Epithelial cell of esophagus (primary cell): ENCODE results near the gene MUC12.

Source experiments
- DNase-seq: peaks from one replicate; pipeline ENCODE4 v3.0.0; 2010; ENCODE audit warnings: low read depth
- H3K4me3 ChIP-seq: 2 replicates; pipeline ENCODE4 v1.5.1; 2011; ENCODE audit warnings: mild to moderate bottlenecking, low read length, control low read depth
- CTCF ChIP-seq: IDR thresholded peaks from 2 replicates; pipeline ENCODE4 v1.5.1; 2011; ENCODE audit warnings: low read depth, mild to moderate bottlenecking, low read length, control low read depth, inconsistent platforms; ENCODE audit not compliant: insufficient read depth; ENCODE audit errors: missing control alignments

The MUC12 gene

GRCh38 chr7:100942045-100942774, 27.2 kb upstream of the MUC12 start:
- no peak overlapping the region for H3K4me3 ChIP-seq
- TF ChIP-seq CTCF: no peak
- DNase-seq: peak; percentile 36

GRCh38 chr7:100943693-100944092, 25.7 kb upstream of the MUC12 start:
- no peak for TF ChIP-seq CTCF
- H3K4me3 ChIP-seq: no peak overlapping the region
- DNase-seq: no peak

GRCh38 chr7:100944138-100944537, 25.2 kb upstream of the MUC12 start:
- no peak for DNase-seq
- TF ChIP-seq CTCF: no peak
- H3K4me3 ChIP-seq: no peak overlapping the region

- no peak for DNase-seq
- no peak for TF ChIP-seq CTCF
- no peak overlapping the region for H3K4me3 ChIP-seq
Observed at GRCh38 chr7:100946111-100946510, 23.3 kb upstream of the MUC12 start.

- no peak for DNase-seq
- TF ChIP-seq CTCF: no peak
- H3K4me3 ChIP-seq: no peak overlapping the region
Observed at GRCh38 chr7:100946766-100947365, 22.5 kb upstream of the MUC12 start.

- H3K4me3 ChIP-seq: no peak overlapping the region
- TF ChIP-seq CTCF: no peak
- DNase-seq: no peak
Observed at GRCh38 chr7:100947792-100948191, 21.6 kb upstream of the MUC12 start.
